ENCODE measurements around the gene CLDN7. TPM values are rescaled to one million over a fixed set of nuclear protein-coding genes. Genes with fewer than 3 reads are reported as not detected.
A peak's percentile ranks its signal among the peaks of the same experiment; 100 is the strongest.

The CLDN7 gene
- total RNA-seq, 3 donors from 2014 or later (not counting 1 experiment from before 2014, with no cell fraction given) = 0.99 to 1.8 (median 1.7) TPM

DNA sequence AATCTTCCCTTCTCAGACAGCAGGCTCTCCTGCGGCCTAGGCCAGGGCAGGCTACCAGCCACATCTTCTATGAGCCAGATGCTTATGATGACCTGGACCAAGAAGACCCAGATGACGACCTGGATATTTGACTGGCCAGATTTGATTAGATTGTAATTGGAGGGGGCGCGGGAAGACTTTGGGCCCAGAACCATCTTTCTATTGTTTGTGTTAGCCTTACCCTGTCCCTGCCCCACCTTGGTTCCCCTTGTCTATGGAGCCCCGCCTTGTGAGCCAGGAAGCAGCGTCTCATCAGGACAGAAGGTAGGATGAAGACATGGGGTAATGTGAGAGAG is 2.8 kb downstream of the CLDN7 start:
- H3K27me3 Mint-ChIP-seq (ENCODE audit: low read depth in 2 of 2) = peaks cover 14 to 16% of the 10 kb centered on the region in 2 donors
- Histone ChIP-seq H3K9me3 (ENCODE audit: control insufficient read depth, insufficient read depth, low read length) (no peaks in the 10 kb centered on the region), H3K4me3 (ENCODE audit: low read length) (no peak overlapping the region), H3K27me3 (ENCODE audit: control insufficient read depth, insufficient read depth, low read length) (peaks cover 22% of the 10 kb centered on the region), H3K27ac (ENCODE audit: low read length) (no peak overlapping the region), H3K36me3 (ENCODE audit: control insufficient read depth, insufficient read depth, low read length) (peaks cover 33% of the 10 kb centered on the region), H3K4me1 (ENCODE audit: control insufficient read depth, insufficient read depth, low read length) (peaks cover 34% of the 10 kb centered on the region)
- WGBS (ENCODE audit: insufficient coverage) = 100% methylated on average over 4 of the region's 6 CpGs
- intact Hi-C loops (cut with micrococcal nuclease) = no loop called here
- H3K9me3 Mint-ChIP-seq = no peaks in the 10 kb centered on the region
- TF ChIP-seq, protein P1, sequence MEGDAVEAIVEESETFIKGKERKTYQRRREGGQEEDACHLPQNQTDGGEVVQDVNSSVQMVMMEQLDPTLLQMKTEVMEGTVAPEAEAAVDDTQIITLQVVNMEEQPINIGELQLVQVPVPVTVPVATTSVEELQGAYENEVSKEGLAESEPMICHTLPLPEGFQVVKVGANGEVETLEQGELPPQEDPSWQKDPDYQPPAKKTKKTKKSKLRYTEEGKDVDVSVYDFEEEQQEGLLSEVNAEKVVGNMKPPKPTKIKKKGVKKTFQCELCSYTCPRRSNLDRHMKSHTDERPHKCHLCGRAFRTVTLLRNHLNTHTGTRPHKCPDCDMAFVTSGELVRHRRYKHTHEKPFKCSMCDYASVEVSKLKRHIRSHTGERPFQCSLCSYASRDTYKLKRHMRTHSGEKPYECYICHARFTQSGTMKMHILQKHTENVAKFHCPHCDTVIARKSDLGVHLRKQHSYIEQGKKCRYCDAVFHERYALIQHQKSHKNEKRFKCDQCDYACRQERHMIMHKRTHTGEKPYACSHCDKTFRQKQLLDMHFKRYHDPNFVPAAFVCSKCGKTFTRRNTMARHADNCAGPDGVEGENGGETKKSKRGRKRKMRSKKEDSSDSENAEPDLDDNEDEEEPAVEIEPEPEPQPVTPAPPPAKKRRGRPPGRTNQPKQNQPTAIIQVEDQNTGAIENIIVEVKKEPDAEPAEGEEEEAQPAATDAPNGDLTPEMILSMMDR (IDR thresholded peaks at IDR 0.05) = no peak
- H3K4me3 Mint-ChIP-seq = no peak overlapping the region
- peaks cover 17 to 22% of the 10 kb centered on the region in 2 donors for H3K4me1 Mint-ChIP-seq
- H3K27ac Mint-ChIP-seq = no peak overlapping the region
- no peak for ATAC-seq
- no peak for DNase-seq
- peaks cover 12% of the 10 kb centered on the region for H3K36me3 Mint-ChIP-seq

DNA sequence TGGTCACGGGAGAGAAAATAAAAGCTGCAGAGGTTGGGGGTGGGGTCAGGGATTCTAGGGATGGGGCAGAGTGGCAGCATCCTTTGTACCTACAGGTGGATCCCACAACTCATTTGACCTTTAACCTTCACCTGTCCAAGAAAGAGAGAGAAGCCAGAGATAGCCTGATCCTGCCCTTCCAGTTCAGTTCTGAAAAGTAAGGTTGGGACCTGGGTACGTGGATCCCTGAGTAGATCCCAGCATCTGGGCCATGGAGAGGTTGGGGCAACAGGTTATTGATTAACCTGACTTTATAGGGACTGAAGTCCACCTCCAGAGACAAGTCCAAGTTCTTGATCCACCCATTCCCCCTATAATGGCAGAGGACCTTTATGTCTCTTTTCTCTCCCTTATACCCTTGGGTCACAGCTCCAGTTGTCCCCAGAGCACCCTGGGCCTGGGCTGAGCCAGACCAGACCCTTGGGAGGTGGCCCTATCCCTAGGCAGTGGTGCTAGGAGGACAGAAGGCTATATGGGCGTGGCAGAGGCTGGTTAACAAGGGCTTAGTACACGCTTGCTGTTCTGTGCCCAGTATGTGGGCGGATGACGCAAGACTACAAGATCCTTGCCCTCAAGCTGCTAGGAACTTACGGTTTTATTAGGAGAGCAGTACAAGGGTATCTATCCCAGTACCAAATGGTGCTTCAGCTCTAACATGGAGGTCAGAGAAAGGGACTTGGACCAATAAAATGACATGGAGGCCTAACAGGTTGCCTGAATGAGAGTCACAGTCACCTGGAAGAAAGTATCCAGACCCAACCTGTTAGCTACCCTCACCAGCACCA is 3.3 kb downstream of the CLDN7 start:
- Histone ChIP-seq H3K9me3 (ENCODE audit: control insufficient read depth, insufficient read depth, low read length) (no peaks in the 10 kb centered on the region), H3K4me1 (ENCODE audit: control insufficient read depth, insufficient read depth, low read length) (peaks cover 34% of the 10 kb centered on the region), H3K27me3 (ENCODE audit: control insufficient read depth, insufficient read depth, low read length) (peaks cover 22% of the 10 kb centered on the region), H3K27ac (ENCODE audit: low read length) (no peak overlapping the region), H3K36me3 (ENCODE audit: control insufficient read depth, insufficient read depth, low read length) (peaks cover 34% of the 10 kb centered on the region), H3K4me3 (ENCODE audit: low read length) (no peak overlapping the region)
- Mint-ChIP-seq H3K27me3 (ENCODE audit: low read depth in 2 of 2) (peaks cover 12% of the 10 kb centered on the region in 2 donors), H3K9me3 (no peaks in the 10 kb centered on the region), H3K4me1 (peaks cover 14 to 19% of the 10 kb centered on the region in 2 donors), H3K36me3 (peaks cover 12% of the 10 kb centered on the region), H3K27ac (no peak overlapping the region), H3K4me3 (no peak overlapping the region)
- DNase-seq = peak in 1 of 2 donors; percentile 6
- ATAC-seq = no peak
- WGBS (ENCODE audit: insufficient coverage) = 94% methylated on average over 6 of the region's 7 CpGs
- TF ChIP-seq, protein P1 (IDR thresholded peaks at IDR 0.05) = no peak
- intact Hi-C loops (cut with micrococcal nuclease) = no loop called here

DNA sequence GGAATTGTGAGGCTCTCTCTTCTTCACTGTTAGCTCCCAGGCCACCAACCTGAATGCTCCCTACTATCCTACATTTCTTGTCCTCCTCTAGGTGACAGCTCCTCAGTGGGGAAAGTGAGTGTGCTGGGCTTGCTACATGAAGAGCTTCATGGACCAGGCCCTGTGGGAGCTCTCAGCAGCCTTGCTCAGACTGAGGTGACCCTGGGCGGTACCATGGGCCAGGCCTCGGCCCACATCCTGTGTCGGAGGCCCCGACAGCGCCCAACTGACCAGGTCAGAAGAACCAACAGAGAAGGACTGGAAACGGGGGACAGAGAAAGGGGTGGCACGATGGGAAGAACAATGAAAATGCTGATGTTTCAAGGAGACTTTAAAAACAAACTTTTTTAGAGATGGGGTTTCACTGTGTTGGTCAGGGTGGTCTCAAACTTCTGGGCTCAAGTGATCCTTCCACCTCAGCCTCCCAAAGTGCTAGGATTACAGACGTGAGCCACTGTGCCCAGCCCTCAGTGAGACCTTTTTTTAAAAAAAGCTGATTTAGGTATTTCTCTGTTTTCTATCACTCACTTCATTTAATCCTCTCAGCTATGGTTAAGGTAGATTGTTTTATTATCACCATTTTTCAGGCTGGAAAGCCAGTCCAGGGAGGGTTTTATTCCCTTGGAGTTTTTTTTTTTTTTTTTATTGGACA is 5.4 kb downstream of the CLDN7 start:
- ATAC-seq = no peak
- peaks cover 7% of the 10 kb centered on the region for H3K27me3 ChIP-seq (ENCODE audit: control insufficient read depth, insufficient read depth, low read length)
- no peak overlapping the region for H3K4me3 Mint-ChIP-seq
- H3K9me3 Mint-ChIP-seq = no peaks in the 10 kb centered on the region
- WGBS (ENCODE audit: insufficient coverage) = 93% methylated on average over 7 of the region's 8 CpGs
- H3K27ac ChIP-seq (ENCODE audit: low read length) = no peak overlapping the region
- TF ChIP-seq, protein P1 (IDR thresholded peaks at IDR 0.05) = no peak
- no peaks in the 10 kb centered on the region for H3K9me3 ChIP-seq (ENCODE audit: control insufficient read depth, insufficient read depth, low read length)
- peaks cover 37% of the 10 kb centered on the region for H3K36me3 ChIP-seq (ENCODE audit: control insufficient read depth, insufficient read depth, low read length)
- H3K4me1 Mint-ChIP-seq = peaks cover 15 to 16% of the 10 kb centered on the region in 2 donors
- intact Hi-C loops (cut with micrococcal nuclease) = no loop called here
- H3K4me3 ChIP-seq (ENCODE audit: low read length) = no peak overlapping the region
- H3K4me1 ChIP-seq (ENCODE audit: control insufficient read depth, insufficient read depth, low read length) = peaks cover 24% of the 10 kb centered on the region
- peak overlapping the region; percentile 22 to 35 for H3K27ac Mint-ChIP-seq
- no peaks in the 10 kb centered on the region for H3K27me3 Mint-ChIP-seq (ENCODE audit: low read depth in 2 of 2)
- no peak for DNase-seq
- peaks cover 12% of the 10 kb centered on the region for H3K36me3 Mint-ChIP-seq

All from natural killer cell (primary cell).